ENCODE results near the gene DNAH10. TPM values are rescaled to one million over a fixed set of nuclear protein-coding genes. Genes with fewer than 3 reads are reported as not detected.

Gene DNAH10
- total RNA-seq, 6 experiments from 2014 or later = 0.19 to 1.1 (median 0.64) TPM

DNA sequence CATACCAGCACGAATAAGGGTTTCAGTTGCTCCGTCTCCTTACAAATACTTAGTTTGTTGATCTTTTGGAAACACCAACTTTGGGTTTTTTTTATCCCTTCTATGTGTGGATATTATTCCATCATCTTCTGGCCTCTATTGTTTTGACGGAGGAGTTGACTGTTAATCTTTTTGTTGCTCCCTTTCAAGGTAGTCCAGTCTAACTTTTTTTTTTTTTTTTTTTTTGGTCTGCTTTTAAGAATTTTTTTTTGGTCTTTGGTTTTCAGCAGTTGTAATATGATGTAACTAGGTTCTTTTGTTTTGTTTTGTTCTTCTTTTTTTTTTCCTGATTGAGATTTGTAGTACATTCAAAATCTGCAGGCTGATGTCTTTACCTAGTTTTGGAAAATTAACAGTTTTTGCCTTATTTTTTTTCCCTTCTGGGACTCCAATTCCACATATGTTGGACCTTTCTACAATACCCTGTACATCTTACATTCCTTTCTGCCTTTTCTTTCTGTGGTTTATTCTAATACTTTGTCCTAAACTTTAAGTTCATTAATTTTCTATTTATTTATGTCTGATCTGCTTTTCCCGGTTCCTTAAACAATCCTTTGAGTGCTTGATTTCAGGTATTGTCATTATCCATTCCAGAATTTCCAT, 54.9 kb downstream of the DNAH10 start:
- Mint-ChIP-seq H3K9me3 (peaks cover 19% of the 10 kb centered on the region), H3K4me3 (no peak overlapping the region), H3K36me3 (ENCODE audit: low read depth) (peaks cover 14% of the 10 kb centered on the region), H3K27ac (no peak overlapping the region), H3K4me1 (ENCODE audit: low read depth) (peaks cover 7% of the 10 kb centered on the region; the same call in 1 of the 2 replicates), H3K27me3 (ENCODE audit: insufficient read depth) (peaks cover 19% of the 10 kb centered on the region)
- TF ChIP-seq, protein P1, sequence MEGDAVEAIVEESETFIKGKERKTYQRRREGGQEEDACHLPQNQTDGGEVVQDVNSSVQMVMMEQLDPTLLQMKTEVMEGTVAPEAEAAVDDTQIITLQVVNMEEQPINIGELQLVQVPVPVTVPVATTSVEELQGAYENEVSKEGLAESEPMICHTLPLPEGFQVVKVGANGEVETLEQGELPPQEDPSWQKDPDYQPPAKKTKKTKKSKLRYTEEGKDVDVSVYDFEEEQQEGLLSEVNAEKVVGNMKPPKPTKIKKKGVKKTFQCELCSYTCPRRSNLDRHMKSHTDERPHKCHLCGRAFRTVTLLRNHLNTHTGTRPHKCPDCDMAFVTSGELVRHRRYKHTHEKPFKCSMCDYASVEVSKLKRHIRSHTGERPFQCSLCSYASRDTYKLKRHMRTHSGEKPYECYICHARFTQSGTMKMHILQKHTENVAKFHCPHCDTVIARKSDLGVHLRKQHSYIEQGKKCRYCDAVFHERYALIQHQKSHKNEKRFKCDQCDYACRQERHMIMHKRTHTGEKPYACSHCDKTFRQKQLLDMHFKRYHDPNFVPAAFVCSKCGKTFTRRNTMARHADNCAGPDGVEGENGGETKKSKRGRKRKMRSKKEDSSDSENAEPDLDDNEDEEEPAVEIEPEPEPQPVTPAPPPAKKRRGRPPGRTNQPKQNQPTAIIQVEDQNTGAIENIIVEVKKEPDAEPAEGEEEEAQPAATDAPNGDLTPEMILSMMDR (IDR thresholded peaks at IDR 0.05) = no peak
- DNase-seq = no peak

DNA sequence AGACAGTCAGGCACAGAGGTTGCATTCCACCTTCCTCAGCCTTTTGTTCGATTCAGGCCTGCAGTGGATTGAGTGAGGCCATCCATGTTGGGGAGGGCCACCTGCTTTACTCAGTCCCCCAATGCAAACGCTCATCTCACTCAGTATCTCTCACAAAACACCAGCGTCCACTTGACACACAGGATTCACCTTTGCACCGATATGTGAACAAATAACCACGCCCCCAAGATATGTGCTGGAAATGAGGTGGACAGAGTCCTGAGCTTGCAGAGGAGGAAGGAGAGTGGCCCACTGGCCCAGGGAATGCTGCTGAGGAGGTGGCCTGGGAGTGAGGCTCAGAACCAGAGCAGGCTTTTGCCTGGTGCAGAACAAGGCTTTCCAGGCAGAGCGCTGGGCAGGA, 60.7 kb downstream of the DNAH10 start:
- TF ChIP-seq, protein P1 (IDR thresholded peaks at IDR 0.05) = no peak
- Mint-ChIP-seq H3K4me3 (no peak overlapping the region), H3K9me3 (no peaks in the 10 kb centered on the region; the same call in 1 of the 2 replicates), H3K27ac (no peak overlapping the region), H3K27me3 (ENCODE audit: insufficient read depth) (peaks cover 44% of the 10 kb centered on the region), H3K4me1 (ENCODE audit: low read depth) (no peaks in the 10 kb centered on the region), H3K36me3 (ENCODE audit: low read depth) (no peaks in the 10 kb centered on the region; the same call in 1 of the 2 replicates)
- no peak for DNase-seq

DNA sequence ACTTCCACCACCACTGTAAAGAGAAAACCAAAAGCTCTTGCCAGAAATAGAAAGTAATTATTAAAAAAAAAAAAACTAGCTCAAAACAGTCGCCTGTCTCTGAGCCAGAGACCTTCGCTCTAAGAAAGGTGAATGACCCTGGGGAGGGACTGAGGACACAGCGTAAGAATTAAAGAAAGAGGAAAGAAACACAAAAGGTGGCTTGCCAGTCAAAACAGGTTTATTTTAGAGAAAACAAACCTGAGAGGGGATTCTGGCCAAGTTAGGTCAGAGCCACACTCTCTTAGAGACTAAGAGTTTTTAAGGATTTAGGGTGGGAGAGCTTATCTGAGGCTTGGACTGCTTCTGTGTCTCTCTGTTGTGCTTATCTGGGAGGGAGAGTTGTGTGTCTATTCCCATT, 66.0 kb downstream of the DNAH10 start:
- TF ChIP-seq, protein P1 (IDR thresholded peaks at IDR 0.05) = no peak
- Mint-ChIP-seq H3K27me3 (ENCODE audit: insufficient read depth) (peaks cover 27% of the 10 kb centered on the region), H3K9me3 (peaks cover 9% of the 10 kb centered on the region), H3K27ac (no peak overlapping the region), H3K36me3 (ENCODE audit: low read depth) (no peaks in the 10 kb centered on the region; the same call in 1 of the 2 replicates), H3K4me3 (no peak overlapping the region), H3K4me1 (ENCODE audit: low read depth) (peaks cover 10% of the 10 kb centered on the region; the same call in 1 of the 2 replicates)
- no peak for DNase-seq

DNA sequence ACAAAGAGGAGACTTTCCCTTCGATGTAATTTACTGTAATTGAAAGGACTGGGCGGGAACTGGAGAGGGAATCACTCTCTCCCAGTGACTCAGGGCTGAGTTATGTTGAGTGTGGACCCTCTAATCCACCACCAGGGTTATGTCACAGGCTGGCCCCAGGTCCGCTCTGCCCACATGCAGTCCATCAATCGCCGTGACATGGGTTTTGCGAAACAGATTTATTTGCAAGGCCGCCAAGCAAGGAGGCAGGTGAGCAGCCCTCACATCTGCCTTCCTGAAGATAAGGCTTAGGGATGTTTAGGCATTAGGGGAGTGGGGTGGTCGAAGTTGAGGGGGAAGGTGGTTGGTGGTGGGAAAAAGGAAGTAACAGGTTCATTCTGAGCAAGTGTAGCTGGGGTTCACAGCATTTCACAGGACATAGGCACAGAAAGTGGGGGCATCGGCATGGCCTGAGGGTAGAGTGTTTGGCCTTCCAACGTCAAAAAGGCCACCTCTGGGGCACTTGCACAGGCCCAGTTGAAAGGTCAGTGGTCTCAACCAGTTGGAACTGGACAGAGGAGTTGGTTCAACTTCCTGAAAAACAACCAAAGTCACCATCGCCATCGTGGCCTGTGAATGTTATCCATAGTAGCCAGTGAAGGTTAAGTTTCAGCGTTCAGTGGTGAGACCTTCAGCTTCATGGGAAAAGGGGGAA, 66.9 kb downstream of the DNAH10 start:
- Mint-ChIP-seq H3K27me3 (ENCODE audit: insufficient read depth) (peaks cover 20% of the 10 kb centered on the region), H3K4me3 (no peak overlapping the region), H3K27ac (no peak overlapping the region), H3K36me3 (ENCODE audit: low read depth) (no peaks in the 10 kb centered on the region; the same call in 1 of the 2 replicates), H3K4me1 (ENCODE audit: low read depth) (peaks cover 10% of the 10 kb centered on the region; the same call in 1 of the 2 replicates), H3K9me3 (peaks cover 18% of the 10 kb centered on the region)
- TF ChIP-seq, protein P1 (IDR thresholded peaks at IDR 0.05) = no peak
- DNase-seq = no peak

DNA sequence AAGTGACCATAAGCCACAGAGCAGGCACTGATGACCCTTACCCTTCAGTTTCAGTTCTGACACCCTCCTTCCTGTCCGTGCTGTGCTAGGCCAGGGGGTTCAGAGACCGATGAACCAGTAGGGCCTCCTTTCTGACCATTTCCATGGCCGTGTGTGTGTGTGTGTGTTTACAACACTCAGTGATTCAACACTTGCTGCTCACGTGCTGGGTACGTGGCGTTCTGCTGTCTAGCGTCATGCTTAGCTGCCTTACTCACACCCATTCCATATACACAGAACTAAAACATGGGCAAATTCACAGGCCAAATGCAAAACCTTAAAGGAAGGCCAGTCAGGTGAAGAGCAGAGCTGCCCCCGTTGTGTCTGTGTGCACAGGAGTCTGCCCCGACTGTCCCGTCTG, 67.5 kb downstream of the DNAH10 start:
- no peak for DNase-seq
- peaks cover 22% of the 10 kb centered on the region for H3K9me3 Mint-ChIP-seq
- TF ChIP-seq, protein P1 (IDR thresholded peaks at IDR 0.05) = no peak

More for the DNA sequence above, 67.5 kb downstream of the DNAH10 start:
- no peaks in the 10 kb centered on the region; the same call in none of the 2 replicates for H3K36me3 Mint-ChIP-seq (ENCODE audit: low read depth)
- peaks cover 10% of the 10 kb centered on the region; the same call in 1 of the 2 replicates for H3K4me1 Mint-ChIP-seq (ENCODE audit: low read depth)
- no peak overlapping the region; the same call in 1 of the 2 replicates for H3K27ac Mint-ChIP-seq
- peaks cover 15% of the 10 kb centered on the region for H3K27me3 Mint-ChIP-seq (ENCODE audit: insufficient read depth)
- H3K4me3 Mint-ChIP-seq = no peak overlapping the region
